HG03521 (cell line): ENCODE measurements around the gene RPL4.
"Not testable (repeated sequence)": the region's sequence is repeated elsewhere in the genome, so short reads cannot be mapped to it uniquely, and the experiment has no call there.

ENCODE experiments used
- ATAC-seq: cut with Tn5 transposase; IDR thresholded peaks from one replicate; pipeline ENCODE4 v1.9.1; 2021; ENCODE audit warnings: mild to moderate bottlenecking, moderate library complexity; ENCODE audit not compliant: unreplicated experiment

The RPL4 gene

GRCh38 chr15:66504563-66505429 lies at the start of gene RPL4, which contains the start of gene ZWILCH:
RPL4 (minus strand) TSS chr15:66504855; CDS start chr15:66504790, 65 bp downstream.
ZWILCH (plus strand) TSS chr15:66505326; CDS start chr15:66505339, 13 bp downstream.
- peak; percentile 81 for ATAC-seq

GRCh38 chr15:66545255-66545654 lies 40.6 kb upstream of the RPL4 start:
- no peak for ATAC-seq

GRCh38 chr15:66542896-66543295 lies 38.2 kb upstream of the RPL4 start:
- ATAC-seq: no peak

- ATAC-seq: no peak
These were observed 30.4 kb upstream of the RPL4 start for GRCh38 chr15:66535056-66535455.

- no peak for ATAC-seq
These were observed 20.2 kb upstream of the RPL4 start for GRCh38 chr15:66524838-66525237.

- no peak for ATAC-seq
These were observed 19.3 kb upstream of the RPL4 start for GRCh38 chr15:66523926-66524325.

GRCh38 chr15:66515901-66516322 lies 11.3 kb upstream of the RPL4 start:
- no peak for ATAC-seq

- no peak for ATAC-seq
These were observed 9.9 kb upstream of the RPL4 start for GRCh38 chr15:66514586-66514985.

GRCh38 chr15:66508293-66508883 lies 3.7 kb upstream of the RPL4 start:
- no peak for ATAC-seq

GRCh38 chr15:66505818-66506217 lies 1.2 kb upstream of the RPL4 start:
- ATAC-seq: no peak

GRCh38 chr15:66505430-66505811 lies 766 bp upstream of the RPL4 start:
- peak; percentile 10 for ATAC-seq

GRCh38 chr15:66503780-66504562 lies 684 bp downstream of the RPL4 start:
- no peak for ATAC-seq

- not testable (repeated sequence) for ATAC-seq
These were observed 1.5 kb downstream of the RPL4 start for GRCh38 chr15:66503041-66503648.

- ATAC-seq: no peak
These were observed 2.2 kb downstream of the RPL4 start for GRCh38 chr15:66502491-66502890.

GRCh38 chr15:66500346-66500745 lies 4.3 kb downstream of the RPL4 start:
- not testable (repeated sequence) for ATAC-seq

- no peak for ATAC-seq
These were observed 5.9 kb downstream of the RPL4 start for GRCh38 chr15:66498501-66499386.

- peak; percentile 86 for ATAC-seq
These were observed 6.9 kb downstream of the RPL4 start, which contains the start of gene SNAPC5 for GRCh38 chr15:66497502-66498455. SNAPC5 (minus strand) TSS chr15:66497762; CDS start chr15:66497731, 31 bp downstream.

GRCh38 chr15:66496951-66497501 lies 7.6 kb downstream of the RPL4 start:
- ATAC-seq: peak; percentile 6
